ENCODE data around the gene NACC2.
A peak's percentile ranks its signal among the peaks of the same experiment; 100 is the strongest.
"Not testable (repeated sequence)": the region's sequence is repeated elsewhere in the genome, so short reads cannot be mapped to it uniquely, and the experiment has no call there.

Gene NACC2

DNA sequence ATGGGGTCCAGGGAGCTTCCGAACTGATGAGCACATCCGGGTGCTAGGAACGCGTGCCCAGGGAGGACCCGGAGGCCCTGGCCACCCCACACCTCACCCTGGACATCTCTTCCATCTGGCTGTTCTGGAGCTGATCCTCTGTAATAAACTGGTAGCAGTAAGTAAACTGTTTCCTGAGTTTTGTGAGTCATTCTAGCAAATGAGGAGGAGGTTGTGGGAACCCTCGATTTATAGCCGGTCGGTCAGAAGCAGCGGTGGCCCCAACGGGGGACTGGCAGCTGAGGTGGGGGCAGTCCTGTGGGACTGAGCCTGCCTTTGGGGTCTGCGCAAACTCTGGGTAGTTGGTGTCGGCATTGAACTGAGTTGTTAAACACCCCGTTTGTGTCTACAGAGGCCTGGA, 118.6 kb downstream of the NACC2 start:
- DNase-seq (ENCODE audit: low spot score), result no peak

GRCh38 chr9:135975834-135976233, 119.3 kb downstream of the NACC2 start:
- DNase-seq (ENCODE audit: low spot score), result no peak

DNA sequence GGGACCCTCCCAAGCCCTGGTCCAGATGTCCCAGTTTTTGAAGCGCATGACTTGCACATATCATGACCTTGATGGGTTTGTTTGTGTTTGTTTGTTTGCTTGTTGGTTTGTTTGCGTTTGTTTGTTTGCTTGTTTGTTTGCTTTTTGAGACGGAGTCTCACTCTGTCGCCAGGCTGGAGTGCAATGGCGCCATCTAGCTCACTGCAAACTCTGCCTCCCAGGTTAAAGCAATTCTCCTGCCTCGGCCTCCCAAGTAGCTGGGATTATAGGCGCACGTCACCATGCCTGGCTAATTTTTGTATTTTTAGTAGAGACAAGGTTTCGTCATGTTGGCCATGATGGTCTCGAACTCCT, 120.9 kb downstream of the NACC2 start:
- DNase-seq (ENCODE audit: low spot score), result no peak

GRCh38 chr9:135973277-135974219, 121.5 kb downstream of the NACC2 start:
- DNase-seq (ENCODE audit: low spot score), result no peak

DNA sequence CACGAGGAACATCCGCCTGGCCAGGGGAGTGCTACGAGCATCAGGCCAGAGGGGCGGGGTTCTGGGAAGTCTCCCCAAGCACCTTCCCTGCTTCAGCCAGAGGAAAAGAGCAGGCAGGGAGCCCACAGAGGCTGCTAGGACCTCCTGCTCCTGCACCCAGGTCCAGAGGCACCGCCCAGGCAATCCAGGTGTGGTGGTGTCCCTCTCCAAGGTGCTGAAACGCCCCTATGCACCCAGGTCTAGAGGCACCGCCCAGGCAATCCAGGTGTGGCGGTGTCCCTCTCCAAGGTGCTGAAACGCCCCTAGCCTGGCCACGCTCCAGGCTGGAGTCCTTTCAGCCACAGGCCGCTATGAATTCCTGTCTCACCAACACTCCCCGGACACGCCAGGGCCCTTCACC, 123.2 kb downstream of the NACC2 start:
- no peak for DNase-seq (ENCODE audit: low spot score)

GRCh38 chr9:135971111-135971766, 123.8 kb downstream of the NACC2 start:
- DNase-seq (ENCODE audit: low spot score), result no peak

- no peak for DNase-seq (ENCODE audit: low spot score)
These were observed 124.8 kb downstream of the NACC2 start for GRCh38 chr9:135970128-135970815.

GRCh38 chr9:135969064-135969683, 125.9 kb downstream of the NACC2 start:
- no peak for DNase-seq (ENCODE audit: low spot score)

- DNase-seq (ENCODE audit: low spot score), result no peak
These were observed 126.5 kb downstream of the NACC2 start for GRCh38 chr9:135968601-135969000.

- no peak for DNase-seq (ENCODE audit: low spot score)
These were observed 127.0 kb downstream of the NACC2 start for GRCh38 chr9:135968083-135968476.

DNA sequence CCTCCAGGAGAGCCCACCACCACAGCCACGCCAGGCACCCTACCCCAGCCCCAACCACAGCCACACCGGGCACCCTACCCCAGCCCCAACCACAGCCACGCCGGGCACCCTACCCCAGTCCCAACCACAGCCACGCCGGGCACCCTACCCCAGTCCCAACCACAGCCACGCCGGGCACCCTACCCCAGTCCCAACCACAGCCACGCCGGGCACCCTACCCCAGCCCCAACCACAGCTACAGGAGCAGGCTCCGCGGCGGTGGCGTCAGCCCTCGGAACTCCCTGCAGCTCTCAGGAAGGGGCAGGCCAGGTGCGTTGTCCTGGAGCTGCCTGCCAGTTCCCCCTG, 128.2 kb downstream of the NACC2 start:
- not testable (repeated sequence) for DNase-seq (ENCODE audit: low spot score)

DNA sequence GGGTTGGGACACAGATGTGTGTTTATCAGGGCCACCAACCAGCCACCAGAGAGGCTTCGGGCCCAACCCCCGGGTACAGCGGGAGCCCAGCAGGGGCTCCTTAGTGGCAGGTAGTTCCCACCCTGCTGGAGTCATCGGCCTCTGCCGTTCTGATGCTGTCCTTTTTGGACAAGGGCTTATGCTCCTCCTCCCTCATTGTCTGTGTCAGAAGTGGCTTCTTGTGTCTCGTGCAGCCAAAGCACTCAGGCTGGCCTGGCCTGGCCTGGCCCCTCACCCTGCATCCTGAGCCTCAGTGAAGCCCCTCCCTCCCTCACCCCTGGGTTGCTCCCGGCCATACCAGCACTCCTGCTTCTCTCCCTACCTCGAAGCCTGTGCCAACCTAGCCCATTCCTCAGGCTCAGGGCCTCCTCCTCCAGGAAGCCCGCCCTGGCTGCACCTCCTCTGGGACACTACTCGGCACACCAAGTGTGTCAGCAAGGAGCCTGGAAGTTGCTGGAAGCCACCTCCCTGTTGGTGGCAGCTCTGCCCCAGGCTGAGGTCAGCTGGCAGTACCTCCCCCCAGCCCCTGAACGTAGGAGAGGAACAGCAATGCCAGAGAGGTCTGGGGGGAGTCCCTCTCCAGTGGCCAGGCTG, 129.8 kb downstream of the NACC2 start:
- no peak for DNase-seq (ENCODE audit: low spot score)

GRCh38 chr9:135963938-135964337, 131.2 kb downstream of the NACC2 start:
- no peak for DNase-seq (ENCODE audit: low spot score)

GRCh38 chr9:135963338-135963737, 131.8 kb downstream of the NACC2 start:
- no peak for DNase-seq (ENCODE audit: low spot score)

GRCh38 chr9:135962696-135963307, 132.3 kb downstream of the NACC2 start:
- no peak for DNase-seq (ENCODE audit: low spot score)

DNA sequence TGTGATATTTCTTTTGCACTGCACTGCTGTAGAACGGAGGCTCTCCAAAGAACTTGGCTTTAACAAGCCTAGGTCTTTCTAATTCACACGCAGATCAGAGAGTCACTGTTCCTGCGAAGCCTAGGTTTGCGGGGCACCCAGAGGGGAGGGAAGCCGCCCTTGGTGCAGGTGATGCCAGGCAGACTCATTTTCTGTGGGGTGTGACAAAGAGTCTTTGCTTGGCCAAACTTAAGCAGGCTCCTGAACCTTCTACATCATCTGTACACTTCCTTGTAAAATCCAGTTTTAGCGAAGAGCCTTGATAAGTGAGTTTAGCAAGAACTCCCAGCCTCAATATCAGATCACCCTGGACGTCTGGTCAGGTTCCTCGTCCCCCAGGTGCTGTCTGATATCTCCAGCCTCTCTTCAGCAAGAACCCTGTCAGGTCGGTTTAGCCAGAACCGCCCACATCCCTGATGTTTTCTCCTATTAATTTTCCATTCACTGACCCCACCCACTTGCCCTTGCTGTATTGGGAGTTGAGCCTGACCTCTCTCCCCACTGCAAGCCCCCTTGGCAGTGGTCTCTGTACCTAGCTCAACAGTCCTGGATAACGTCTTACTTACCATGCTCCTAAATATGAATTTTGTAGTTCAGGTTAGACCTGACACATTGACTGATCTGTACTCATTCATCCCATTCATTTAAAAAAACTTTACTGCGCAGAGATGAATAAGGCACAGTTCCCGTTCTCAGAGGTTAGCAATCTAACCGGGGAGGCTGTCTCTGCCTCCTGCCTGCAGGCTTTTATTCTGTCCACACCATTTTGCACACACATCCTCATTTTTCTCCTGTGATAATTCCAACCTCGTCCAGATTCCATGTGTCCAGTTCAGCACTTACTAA, 133.0 kb downstream of the NACC2 start:
- no peak for DNase-seq (ENCODE audit: low spot score)

- DNase-seq (ENCODE audit: low spot score), result peak; percentile 96
These were observed 133.8 kb downstream of the NACC2 start, which contains the start of gene UBAC1 for GRCh38 chr9:135961277-135961715. Gene UBAC1 (minus strand): TSS chr9:135961373. CDS start chr9:135961162, 211 bp downstream.

DNA sequence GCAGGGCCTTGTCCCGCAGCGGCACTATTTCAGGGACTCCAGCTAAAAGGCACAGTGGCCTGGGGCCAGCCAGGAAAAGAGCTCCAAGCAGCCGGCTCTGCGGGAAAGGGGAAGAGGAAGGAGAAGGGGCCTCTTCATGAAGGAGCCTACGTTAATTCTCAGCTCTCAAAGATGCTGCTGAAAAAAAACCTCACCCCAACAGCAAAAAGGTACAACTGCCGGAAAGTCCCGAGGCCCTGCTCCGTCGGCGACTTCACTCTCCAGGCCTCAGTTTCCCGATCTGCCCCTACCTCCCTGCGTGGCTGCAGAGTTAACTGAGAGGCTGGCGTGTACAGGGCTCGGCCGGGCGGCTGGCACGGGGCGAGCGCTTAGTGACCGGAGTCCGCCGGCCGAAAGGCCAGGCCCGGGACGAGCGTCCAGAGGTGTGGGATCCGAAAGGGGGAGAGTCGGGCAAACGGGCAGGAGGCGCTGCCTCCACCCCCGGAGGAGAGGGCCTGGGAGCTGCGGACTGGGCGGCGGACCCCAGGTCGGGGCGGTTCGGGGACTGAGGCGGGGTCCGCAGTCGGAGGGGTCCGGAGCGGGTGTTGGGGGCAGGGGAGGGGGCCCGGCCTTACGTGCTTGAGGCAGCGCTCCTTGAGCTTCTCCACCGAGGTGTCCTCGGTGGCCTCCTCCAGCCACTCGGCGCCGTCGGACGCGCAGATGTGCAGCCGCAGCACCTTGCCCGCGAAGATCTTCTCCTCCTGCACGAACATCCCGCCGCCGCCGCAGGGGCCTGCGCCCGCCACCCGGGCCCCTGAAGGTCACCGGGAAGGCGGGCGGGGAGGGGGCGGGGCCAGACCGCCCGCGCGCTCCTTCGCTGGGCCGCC, 134.4 kb downstream of the NACC2 start:
- DNase-seq (ENCODE audit: low spot score), result no peak

DNA sequence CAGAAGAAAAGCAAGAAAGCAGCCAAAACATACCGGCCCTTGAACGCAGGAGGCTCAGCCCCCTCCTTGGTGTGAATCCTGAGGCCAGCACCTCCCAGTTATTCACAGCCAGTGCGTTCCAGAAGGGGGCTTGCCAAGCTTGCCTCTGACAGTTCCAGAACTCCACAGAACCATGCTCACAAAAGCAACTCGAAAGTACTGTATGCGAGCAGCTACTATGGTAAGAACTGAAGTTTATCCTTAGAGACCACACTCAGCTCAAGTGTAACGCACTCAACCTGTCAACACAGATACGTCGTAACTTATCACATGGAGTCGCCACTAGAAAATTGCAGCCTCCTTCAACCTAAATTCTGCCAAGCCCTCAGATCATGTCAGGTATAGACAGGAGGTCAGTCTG, 135.3 kb downstream of the NACC2 start:
- no peak for DNase-seq (ENCODE audit: low spot score)
